Mesenchymal stem cell (in vitro differentiated cells and primary cell): ENCODE measurements around the gene PERCC1.

ENCODE experiments used
- DNase-seq: peaks from one replicate; pipeline ENCODE4 v3.0.0-alpha.2; 2013
- H2AFZ ChIP-seq: one replicate; pipeline ENCODE4 v1.6.1; 2013; ENCODE audit warnings: low read depth, mild to moderate bottlenecking, control low read depth, inconsistent platforms, low read length, moderate library complexity
- H2AK5ac ChIP-seq: 2 replicates; pipeline ENCODE4 v1.6.1; 2013; ENCODE audit warnings: low read length, moderate library complexity, mild to moderate bottlenecking, inconsistent platforms; ENCODE audit not compliant: severe bottlenecking
- H2BK120ac ChIP-seq: one replicate; pipeline ENCODE4 v1.6.1; 2013; ENCODE audit warnings: low read depth, mild to moderate bottlenecking, inconsistent platforms, low read length, moderate library complexity
- H2BK12ac ChIP-seq, 2 experiments: one replicate each; pipeline ENCODE4 v1.6.1; 2013; ENCODE audit warnings: inconsistent platforms in 2 of 2, low read length in 2 of 2, mild to moderate bottlenecking in 2 of 2, moderate library complexity in 2 of 2, control low read depth in 1 of 2
- H2BK15ac ChIP-seq: one replicate; pipeline ENCODE4 v1.6.1; 2013; ENCODE audit warnings: mild to moderate bottlenecking, low read depth, inconsistent platforms; ENCODE audit not compliant: poor library complexity, severe bottlenecking
- H2BK5ac ChIP-seq: 2 replicates; pipeline ENCODE4 v1.6.1; 2013; ENCODE audit warnings: low read depth, mild to moderate bottlenecking, low read length, control low read depth, inconsistent platforms; ENCODE audit not compliant: poor library complexity, severe bottlenecking
- H3K14ac ChIP-seq, 2 experiments: one replicate each; pipeline ENCODE4 v1.6.1; 2013; ENCODE audit warnings: inconsistent platforms in 2 of 2, low read length in 2 of 2, control low read depth in 1 of 2, mild to moderate bottlenecking in 1 of 2, moderate library complexity in 1 of 2
- H3K18ac ChIP-seq, 2 experiments: one replicate each; pipeline ENCODE4 v1.6.1; 2013; ENCODE audit warnings: inconsistent platforms in 2 of 2, low read length in 2 of 2, control low read depth in 1 of 2, low read depth in 1 of 2, mild to moderate bottlenecking in 1 of 2
- H3K23ac ChIP-seq, 2 experiments: one replicate each; pipeline ENCODE4 v1.6.1; 2013; ENCODE audit warnings: inconsistent platforms in 2 of 2, low read length in 2 of 2, mild to moderate bottlenecking in 2 of 2, moderate library complexity in 2 of 2, control low read depth in 1 of 2
- H3K27ac ChIP-seq: 2 replicates; pipeline ENCODE4 v1.5.1; 2013; ENCODE audit warnings: mild to moderate bottlenecking, moderate library complexity, low read length, control low read depth, inconsistent platforms; ENCODE audit not compliant: poor library complexity, severe bottlenecking
- H3K27me3 ChIP-seq, 2 experiments: 2 replicates each; pipeline versions ENCODE4 v1.6.1 to v1.7.0; 2013; ENCODE audit warnings: low read length in 2 of 2, mild to moderate bottlenecking in 2 of 2, moderate library complexity in 2 of 2, control low read depth in 1 of 2, inconsistent platforms in 1 of 2; ENCODE audit not compliant: control insufficient read depth in 1 of 2, insufficient read depth in 1 of 2
- H3K36me3 ChIP-seq, 2 experiments: 2 replicates each; pipeline versions ENCODE4 v1.6.1 to v1.7.0; 2013; ENCODE audit warnings: low read length in 2 of 2, control low read depth in 1 of 2, inconsistent platforms in 1 of 2, low read depth in 1 of 2, mild to moderate bottlenecking in 1 of 2; ENCODE audit not compliant: insufficient read depth in 2 of 2, control insufficient read depth in 1 of 2
- H3K4ac ChIP-seq, 2 experiments: one replicate each; pipeline ENCODE4 v1.6.1; 2013; ENCODE audit warnings: inconsistent platforms in 2 of 2, low read length in 2 of 2, mild to moderate bottlenecking in 2 of 2, moderate library complexity in 2 of 2, control low read depth in 1 of 2, low read depth in 1 of 2
- H3K4me1 ChIP-seq: 2 replicates; pipeline ENCODE4 v1.6.1; 2013; ENCODE audit warnings: low read depth, low read length, control low read depth; ENCODE audit not compliant: control insufficient read depth, insufficient read depth
- H3K4me2 ChIP-seq: 2 replicates; pipeline ENCODE4 v1.6.1; 2013; ENCODE audit warnings: low read length, mild to moderate bottlenecking, inconsistent platforms; ENCODE audit not compliant: poor library complexity, severe bottlenecking
- H3K4me3 ChIP-seq, 2 experiments: 2 replicates each; pipeline versions ENCODE4 v1.5.1 to v1.7.0; 2013; ENCODE audit warnings: low read length in 2 of 2, mild to moderate bottlenecking in 2 of 2, control low read depth in 1 of 2, low read depth in 1 of 2; ENCODE audit not compliant: insufficient read depth in 1 of 2
- H3K79me1 ChIP-seq: replicated peaks from 2 replicates; pipeline ENCODE4 v1.6.1; 2013; ENCODE audit warnings: mild to moderate bottlenecking, control low read depth, low read length, inconsistent platforms; ENCODE audit not compliant: poor library complexity, severe bottlenecking
- H3K9ac ChIP-seq: 2 replicates; pipeline ENCODE4 v1.7.0; 2013; ENCODE audit warnings: mild to moderate bottlenecking, low read length, moderate library complexity
- H3K9me3 ChIP-seq: 2 replicates; pipeline ENCODE4 v1.7.0; 2013; ENCODE audit warnings: mild to moderate bottlenecking, low read length; ENCODE audit not compliant: control insufficient read depth
- H4K8ac ChIP-seq: one replicate; pipeline ENCODE4 v1.6.1; 2013; ENCODE audit warnings: inconsistent platforms, mild to moderate bottlenecking, low read length, moderate library complexity
- H4K91ac ChIP-seq: one replicate; pipeline ENCODE4 v1.6.1; 2013; ENCODE audit warnings: mild to moderate bottlenecking, low read length, inconsistent platforms
- WGBS: methylation state at CpG from one replicate; pipeline ENCODE4 v1.1.7; 2013; ENCODE audit warnings: mixed read lengths; 5-methylcytosine and 5-hydroxymethylcytosine counted together

PERCC1 gene

DNA sequence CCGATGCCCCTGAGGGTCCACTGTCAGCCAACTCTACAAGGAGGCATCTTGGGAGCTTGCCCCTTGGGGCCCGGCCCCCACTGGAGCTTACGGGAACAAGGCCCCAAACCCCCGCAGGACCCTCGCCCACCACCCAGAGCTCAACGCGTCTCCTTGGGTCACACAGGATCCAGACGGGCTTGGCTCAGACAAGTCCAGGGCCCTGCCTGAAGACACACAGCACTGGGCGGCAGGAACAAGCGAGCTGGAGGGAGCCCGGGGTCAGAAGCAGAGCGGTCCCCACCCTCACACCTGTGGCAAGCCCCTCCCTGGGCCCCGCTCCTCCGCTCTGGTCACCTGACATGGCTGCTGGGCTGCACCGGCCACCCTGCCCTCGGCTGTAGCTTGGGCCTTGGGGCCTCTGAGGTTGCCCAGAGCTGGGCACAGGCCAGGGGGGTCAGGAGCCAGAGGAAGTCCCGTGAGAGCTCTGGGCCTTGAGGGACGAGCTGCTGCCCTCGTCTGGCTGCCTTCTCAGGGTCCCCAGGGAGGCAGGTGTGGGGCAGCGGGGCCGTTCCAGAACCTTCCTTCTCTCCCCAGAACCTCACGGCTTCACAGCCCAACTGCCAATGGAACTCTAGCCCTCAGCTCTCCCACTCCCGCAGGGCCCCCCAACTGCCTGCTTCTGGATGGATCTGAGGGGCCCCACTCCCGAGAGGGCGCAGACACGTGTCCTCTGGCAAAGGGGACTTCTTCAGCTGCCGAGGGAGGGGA lies 13.3 kb downstream of the PERCC1 start, which contains the start of gene CCDC154:
Gene CCDC154, minus strand, starts transcription at position 577 of the 750 bp plus-strand sequence. Its CDS starts 234 bp downstream, at position 343.
- Histone ChIP-seq H3K9me3 (no peaks in the 10 kb centered on the region), H2AFZ (no peak within 1 kb of the TSS), H2BK12ac (no peak within 1 kb of the TSS), H2BK5ac (no peak within 1 kb of the TSS), H3K4me3 (no peak within 1 kb of the TSS), H3K36me3 (peaks cover 24 to 45% of the 10 kb centered on the region in 2 experiments), H3K4ac (no peak within 1 kb of the TSS), H2BK15ac (no peak within 1 kb of the TSS), H4K91ac (no peak within 1 kb of the TSS), H3K9ac (no peak within 1 kb of the TSS), H3K4me2 (no peak within 1 kb of the TSS), H2BK120ac (no peak within 1 kb of the TSS), H4K8ac (no peak within 1 kb of the TSS), H3K27ac (no peak within 1 kb of the TSS), H3K18ac (no peak within 1 kb of the TSS), H3K14ac (no peak within 1 kb of the TSS), H3K79me1 (peaks cover 3% of the 10 kb centered on the region), H3K4me1 (peaks cover 3% of the 10 kb centered on the region), H3K23ac (no peak within 1 kb of the TSS), H3K27me3 (no peaks in the 10 kb centered on the region), H2AK5ac (no peak within 1 kb of the TSS)
- DNase-seq, result no peak
- WGBS, result 91% methylated on average over 27 of the region's 27 CpGs

DNA sequence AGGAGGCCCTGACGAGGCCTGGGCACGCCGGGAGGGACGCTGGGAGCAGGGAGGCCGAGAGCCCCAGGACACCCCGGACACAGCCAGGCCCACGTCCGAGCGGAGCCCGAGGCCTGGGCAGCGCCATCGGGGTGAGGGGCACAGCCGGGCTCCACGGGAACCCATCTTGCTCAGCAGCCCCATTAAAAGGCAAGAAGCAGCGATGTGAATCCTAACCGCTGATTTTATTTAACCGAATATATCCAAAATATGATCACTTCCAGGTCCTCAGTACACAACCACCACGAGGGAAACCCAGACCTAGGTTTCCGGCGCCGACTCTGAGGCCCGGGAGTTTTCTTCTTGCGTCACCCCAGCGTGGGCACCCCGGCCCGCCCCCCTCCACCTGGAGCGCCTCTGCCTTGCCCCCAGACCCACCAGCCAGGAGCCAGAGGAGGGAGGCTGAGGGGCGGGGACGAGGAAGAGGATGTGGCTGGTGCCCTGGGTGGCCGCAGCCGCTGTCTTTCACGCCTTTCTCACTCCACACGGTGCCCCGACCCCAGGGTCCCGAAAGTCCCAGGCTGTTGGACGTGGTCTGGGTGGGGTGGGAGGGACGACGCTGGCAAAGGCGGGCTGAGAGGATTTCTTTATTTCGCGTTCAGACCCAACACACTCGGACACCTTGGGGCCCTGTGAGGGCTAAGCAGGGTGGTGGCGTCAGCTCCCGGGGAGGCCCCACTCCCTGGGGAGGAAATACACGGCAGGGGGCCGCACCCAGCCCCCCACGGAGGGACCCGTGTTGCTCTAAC lies 14.0 kb downstream of the PERCC1 start:
- H2BK120ac ChIP-seq, result no peak overlapping the region
- no peak overlapping the region for H2BK15ac ChIP-seq
- no peak overlapping the region for H2AFZ ChIP-seq
- H3K9me3 ChIP-seq, result no peaks in the 10 kb centered on the region
- H2AK5ac ChIP-seq, result no peak overlapping the region
- H3K4me1 ChIP-seq, result peaks cover 3% of the 10 kb centered on the region
- H3K4ac ChIP-seq, result no peak overlapping the region
- H3K9ac ChIP-seq, result no peak overlapping the region
- no peak overlapping the region for H3K18ac ChIP-seq
- peaks cover 31 to 53% of the 10 kb centered on the region in 2 experiments for H3K36me3 ChIP-seq
- 90% methylated on average over 46 of the region's 48 CpGs for WGBS
- no peak overlapping the region for H2BK12ac ChIP-seq
- H2BK5ac ChIP-seq, result no peak overlapping the region
- H3K4me3 ChIP-seq, result no peak overlapping the region
- no peak overlapping the region for H3K23ac ChIP-seq
- no peak for DNase-seq
- H3K79me1 ChIP-seq, result peaks cover 3% of the 10 kb centered on the region
- H3K4me2 ChIP-seq, result no peak overlapping the region
- no peak overlapping the region for H4K8ac ChIP-seq
- H3K14ac ChIP-seq, result no peak overlapping the region
- no peak overlapping the region for H4K91ac ChIP-seq
- H3K27ac ChIP-seq, result no peak overlapping the region
- H3K27me3 ChIP-seq, result no peaks in the 10 kb centered on the region

DNA sequence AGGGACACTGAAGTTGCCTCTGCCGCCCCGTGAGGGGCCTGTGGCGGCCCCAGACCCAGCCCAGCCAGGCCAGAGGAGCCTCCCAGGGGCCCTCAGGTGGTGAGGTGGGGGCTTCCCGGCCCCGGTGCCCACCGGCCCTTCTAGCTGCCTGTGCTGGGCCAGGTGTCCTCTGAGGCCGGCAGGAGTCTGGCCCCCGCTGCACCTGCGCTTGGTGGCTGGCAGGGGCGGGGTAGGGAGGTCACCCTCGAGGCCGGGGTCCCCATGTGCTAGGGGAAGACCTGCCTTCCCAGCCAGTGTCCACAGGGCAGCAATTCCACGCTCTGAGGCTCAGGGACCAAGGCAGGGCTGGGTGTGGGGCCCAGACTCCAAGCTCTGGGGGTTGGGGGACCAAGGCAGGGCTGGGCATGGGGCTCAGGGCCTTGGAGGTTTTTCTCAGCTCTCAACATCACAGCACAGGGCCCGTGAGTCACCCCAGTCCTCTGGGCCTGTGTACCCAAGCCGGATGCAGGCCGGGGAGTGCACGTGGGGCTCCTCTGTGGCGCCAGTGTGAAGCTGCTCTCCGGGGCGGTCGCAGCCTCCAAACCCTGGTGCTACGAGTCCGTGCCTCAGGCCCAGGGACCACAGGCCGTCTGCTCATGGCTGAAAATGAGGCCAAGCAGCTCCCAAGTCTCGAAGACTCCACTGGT lies 14.8 kb downstream of the PERCC1 start:
- Histone ChIP-seq H2AK5ac (no peak overlapping the region), H4K8ac (no peak overlapping the region), H2BK5ac (no peak overlapping the region), H3K9me3 (no peaks in the 10 kb centered on the region), H2BK120ac (no peak overlapping the region), H3K23ac (no peak overlapping the region), H3K36me3 (peaks cover 35 to 61% of the 10 kb centered on the region in 2 experiments), H3K18ac (no peak overlapping the region), H3K79me1 (peaks cover 3% of the 10 kb centered on the region), H3K27me3 (no peaks in the 10 kb centered on the region), H3K4me2 (no peak overlapping the region), H2AFZ (no peak overlapping the region), H3K4me1 (peaks cover 3% of the 10 kb centered on the region), H3K27ac (no peak overlapping the region), H3K4me3 (no peak overlapping the region), H4K91ac (no peak overlapping the region), H2BK15ac (no peak overlapping the region), H2BK12ac (no peak overlapping the region), H3K9ac (no peak overlapping the region), H3K4ac (no peak overlapping the region), H3K14ac (no peak overlapping the region)
- 90% methylated on average over 25 of the region's 25 CpGs for WGBS
- DNase-seq, result no peak
